Measurements from ENCODE around the gene ECI2.
"Not testable (repeated sequence)": the region's sequence is repeated elsewhere in the genome, so short reads cannot be mapped to it uniquely, and the experiment has no call there.

The ECI2 gene

DNA sequence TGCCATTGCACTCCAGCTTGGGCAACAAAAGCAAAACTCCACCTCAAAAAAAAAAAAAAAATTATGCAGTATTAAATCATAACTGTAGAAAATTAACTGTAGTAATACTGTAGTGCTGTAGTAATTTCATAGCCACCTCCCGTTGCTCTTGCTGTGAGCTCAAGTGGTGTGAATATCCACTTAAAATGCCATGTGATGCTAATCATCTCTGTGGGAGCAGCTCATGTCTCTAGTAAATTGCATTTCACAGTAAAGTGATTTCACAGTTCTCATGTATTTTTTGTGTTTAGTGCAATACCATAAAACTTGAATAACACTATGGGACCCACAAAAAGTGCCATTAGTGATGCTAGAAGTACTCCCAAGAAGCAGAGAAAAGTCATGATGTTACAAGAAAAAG is 42.1 kb downstream of the ECI2 start:
- DNase-seq = no peak

DNA sequence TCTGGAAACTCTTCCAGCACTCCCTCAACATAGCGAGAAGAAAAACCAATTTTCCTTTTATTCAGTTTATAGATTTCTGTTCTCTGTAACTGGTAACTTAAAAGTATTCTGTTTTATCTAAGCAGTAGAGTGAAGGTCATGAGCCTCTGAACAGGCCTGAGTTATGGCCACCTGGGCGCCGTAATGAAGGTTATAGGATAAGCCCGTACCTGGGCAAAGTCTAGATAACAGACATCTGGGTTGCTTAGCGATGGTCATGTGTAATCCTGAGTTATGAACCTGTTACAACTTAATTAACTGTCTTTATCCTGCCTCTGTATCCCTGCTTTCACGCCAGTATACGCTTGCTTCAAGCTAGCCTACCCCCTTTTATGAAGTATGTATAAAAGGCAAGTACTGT is 43.4 kb downstream of the ECI2 start:
- no peak for DNase-seq

- DNase-seq = not testable (repeated sequence)
Observed at GRCh38 chr6:4090043-4090442, 45.3 kb downstream of the ECI2 start.

DNA sequence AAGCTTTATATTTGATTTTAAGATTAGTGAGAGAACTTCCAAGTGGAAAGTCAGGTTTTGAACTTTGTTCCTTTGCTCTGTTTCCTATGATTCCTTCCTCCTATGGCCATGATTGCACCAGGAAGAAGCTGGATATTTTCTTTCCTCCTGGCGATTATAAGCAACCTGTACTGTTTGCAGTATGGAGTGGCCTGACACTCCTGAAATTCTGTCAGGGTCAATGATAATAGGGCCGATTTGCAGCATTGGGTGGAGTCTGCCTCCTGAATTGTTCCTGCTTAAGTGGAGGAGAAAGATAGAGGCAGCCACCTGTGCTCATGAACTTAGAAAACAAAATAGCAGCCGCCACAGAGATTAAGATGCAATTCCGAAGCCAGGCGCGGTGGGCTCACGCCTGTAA is 46.7 kb downstream of the ECI2 start:
- no peak for DNase-seq

- no peak for DNase-seq
Observed at GRCh38 chr6:4085332-4085700, 50.1 kb downstream of the ECI2 start.

DNA sequence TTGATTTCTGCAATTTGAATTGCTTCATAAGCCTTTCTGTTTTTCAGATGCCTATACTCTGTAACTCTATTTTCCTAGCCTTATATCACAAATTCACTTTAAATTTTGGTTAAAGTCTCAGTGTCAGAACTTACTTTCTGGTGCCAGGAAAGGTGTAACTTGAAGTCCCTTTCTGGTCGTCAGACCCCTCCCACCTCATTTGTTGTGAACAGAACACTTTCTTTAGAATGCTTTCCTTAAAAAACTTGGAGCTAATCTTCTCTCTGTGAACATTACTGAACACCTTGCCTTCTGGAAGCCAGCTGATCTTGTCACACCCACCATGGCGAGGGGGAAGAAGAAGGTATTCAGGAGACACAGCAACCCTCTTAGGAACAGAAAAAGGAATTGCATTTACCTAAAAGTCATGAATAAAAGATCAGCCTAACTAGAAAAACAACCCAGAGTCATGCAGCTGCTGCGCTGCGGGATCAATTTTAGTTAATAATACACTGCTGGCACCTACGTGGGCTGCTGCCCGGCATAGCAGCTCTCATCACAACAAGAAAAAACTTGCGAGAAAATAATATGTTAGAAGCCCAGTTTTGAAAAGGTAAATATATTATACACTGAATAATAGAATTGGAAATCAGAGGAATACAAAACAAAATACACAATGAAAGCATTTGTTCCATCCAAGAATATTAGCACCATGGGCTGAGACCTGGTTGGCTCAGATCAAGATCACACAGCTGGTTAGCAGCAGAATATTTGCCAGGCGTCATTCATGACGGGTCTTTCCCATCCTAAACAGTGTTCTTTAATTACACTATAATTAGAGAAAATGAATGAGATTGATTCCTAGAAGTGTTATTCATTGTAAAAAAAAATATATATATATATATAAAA is 50.7 kb downstream of the ECI2 start:
- DNase-seq = no peak

- DNase-seq = no peak
Observed at GRCh38 chr6:4078691-4079471, 56.5 kb downstream of the ECI2 start, which contains the start of gene FAM217A. TSS of gene FAM217A (minus strand) at chr6:4079137. CDS start at chr6:4077414, 1,723 bp downstream.

- no peak for DNase-seq
Observed at GRCh38 chr6:4074478-4075235, 60.7 kb downstream of the ECI2 start.

DNA sequence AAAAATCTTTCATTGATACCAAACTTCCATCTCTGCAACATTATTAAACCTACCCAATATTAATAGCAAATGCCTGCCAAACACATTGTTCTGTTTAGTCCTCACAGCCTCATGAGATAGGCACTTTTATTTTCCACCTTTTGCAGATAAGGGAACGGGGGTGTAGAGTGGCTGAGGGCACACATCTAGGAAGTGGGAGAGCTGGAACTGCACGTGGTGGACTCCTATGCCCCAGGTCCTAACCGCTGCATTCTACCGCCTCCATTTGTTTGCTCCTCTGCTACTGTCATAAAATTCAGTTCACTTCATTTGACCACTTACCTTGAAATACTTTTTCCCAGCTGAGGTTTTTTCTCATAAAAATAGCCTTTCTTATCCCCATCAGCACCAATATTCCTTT is 64.0 kb downstream of the ECI2 start:
- no peak for DNase-seq

- DNase-seq = no peak
Observed at GRCh38 chr6:4069199-4069598, 66.2 kb downstream of the ECI2 start.

DNA sequence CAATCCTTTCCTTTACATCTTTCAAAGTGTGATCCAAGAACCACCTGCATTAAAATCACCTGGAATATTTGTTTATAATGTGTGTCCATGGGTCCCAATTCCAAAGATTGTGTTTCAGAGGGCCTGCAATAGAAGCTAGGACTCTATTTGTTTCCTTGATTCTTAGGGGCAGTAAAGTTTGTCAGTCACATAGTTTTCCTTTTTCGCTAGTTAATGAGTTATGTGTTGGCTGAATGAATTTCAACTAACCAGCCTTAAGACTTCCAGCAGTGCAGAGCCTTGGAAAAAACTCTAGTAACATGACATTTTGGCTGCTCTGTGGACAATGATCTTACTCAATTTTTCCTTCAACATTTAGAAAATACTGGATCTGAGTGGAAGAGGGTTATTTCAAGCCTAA is 67.7 kb downstream of the ECI2 start:
- DNase-seq = no peak

DNA sequence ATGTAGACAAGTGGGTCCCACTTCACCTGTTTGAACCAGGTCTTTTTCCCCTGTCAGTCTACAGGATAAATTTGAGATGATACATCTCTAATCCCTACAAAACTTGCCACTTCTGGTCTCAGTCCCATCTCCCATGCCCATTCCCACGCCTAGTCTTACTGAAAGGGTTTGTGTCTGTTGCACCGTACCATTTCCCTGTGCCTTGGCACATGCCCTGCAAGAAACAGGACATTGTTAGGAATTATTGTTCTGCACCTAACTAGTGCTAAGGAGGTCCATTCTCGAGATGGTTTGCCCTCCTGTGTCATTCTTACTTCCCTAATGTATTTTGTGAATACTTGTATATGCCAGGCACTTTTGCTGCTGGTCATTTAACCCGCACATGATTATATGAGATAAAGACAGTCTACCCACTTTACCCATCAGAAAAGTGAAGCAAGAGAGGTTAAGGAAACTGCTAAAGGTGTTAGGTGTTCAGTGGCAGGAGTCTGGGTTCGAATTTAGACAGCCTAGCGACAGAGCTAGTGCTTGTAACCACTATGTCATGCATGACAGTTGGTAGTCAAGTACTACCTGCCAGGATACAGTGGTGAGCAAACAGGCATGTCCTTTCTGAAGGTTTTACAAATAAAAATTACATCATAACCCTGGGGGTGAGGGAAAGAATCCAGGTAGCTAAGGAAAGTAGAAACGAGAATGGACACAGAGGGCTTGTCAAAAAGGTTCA is 69.2 kb downstream of the ECI2 start:
- DNase-seq = no peak

Data from midbrain (tissue), 1 donor.